ENCODE data around the gene NBEAL1.
"Not testable (repeated sequence)": the region's sequence is repeated elsewhere in the genome, so short reads cannot be mapped to it uniquely, and the experiment has no call there.

The NBEAL1 gene

GRCh38 chr2:203115201-203115700 is 100.6 kb downstream of the NBEAL1 start:
- DNase-seq (ENCODE audit: low spot score) = not testable (repeated sequence)

DNA sequence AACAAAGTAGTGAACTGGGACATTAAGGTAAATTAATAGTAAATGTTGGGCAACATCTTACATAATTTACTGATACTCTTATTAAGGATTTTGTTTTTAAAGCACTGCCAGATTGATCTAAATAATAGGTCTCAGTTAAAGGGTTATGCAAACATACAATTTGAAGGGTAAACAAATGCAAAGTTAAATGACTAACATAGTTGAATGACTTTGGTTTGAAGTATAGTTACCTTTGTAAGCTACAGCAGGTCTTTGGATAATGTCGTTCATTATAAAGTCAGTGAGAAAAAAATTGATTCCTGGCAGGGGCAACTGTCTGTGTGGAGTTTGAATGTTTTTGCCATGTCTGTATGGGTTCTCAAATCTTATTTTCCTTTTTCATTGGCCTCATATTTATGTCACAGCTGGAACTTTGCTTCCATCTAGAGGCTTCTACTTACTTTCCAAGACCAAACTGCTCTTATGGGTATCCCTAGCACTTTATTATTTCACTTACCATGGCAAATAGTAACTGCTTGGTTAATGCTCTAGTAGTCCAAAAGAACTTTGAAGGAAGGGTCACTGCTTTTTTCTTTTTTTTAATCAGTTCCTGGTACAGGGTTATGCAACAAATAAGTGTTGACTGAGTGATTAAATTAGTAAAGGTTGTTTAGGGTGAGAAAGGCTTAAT is 107.8 kb downstream of the NBEAL1 start:
- no peak for DNase-seq (ENCODE audit: low spot score)

- no peak for DNase-seq (ENCODE audit: low spot score)
Measured at GRCh38 chr2:203126996-203127395, 112.3 kb downstream of the NBEAL1 start.

DNA sequence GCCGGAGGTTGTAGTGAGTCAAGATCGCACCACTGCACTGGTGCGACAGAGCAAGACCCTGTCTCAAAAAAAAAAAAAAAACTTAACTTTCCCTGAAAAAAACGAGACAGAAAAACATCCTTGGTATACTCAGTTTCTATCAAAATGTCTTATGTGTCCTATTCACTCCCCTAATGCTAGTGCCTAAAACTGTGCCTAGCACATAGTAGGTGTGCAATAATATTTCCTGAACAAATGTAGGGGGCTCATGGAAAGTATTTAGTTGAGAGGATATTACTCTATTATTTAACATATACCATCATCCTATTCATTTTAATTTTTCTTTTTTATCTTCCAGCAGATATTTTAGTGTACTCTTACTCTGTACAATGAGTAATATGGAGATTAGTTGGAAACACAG is 120.4 kb downstream of the NBEAL1 start:
- no peak for DNase-seq (ENCODE audit: low spot score)

GRCh38 chr2:203143391-203143790 is 128.7 kb downstream of the NBEAL1 start:
- DNase-seq (ENCODE audit: low spot score) = no peak

DNA sequence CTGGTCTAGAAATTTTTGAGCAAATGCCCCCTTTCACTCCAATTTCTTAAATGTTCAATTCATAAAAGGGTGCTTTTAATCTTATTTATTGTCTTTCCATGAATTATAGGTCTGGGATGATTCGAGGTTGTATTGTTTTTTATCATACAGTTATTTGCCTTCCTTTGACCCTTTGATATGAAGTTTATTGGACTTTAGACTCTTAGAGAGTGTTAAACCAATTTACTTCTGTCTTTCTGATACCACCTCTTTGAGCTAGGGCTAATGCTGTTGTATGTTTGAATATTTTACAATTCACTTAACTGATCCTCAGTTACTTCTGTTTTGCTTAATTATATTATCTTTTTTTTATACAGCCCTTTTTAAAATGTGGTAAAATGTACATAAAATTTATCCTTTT is 134.5 kb downstream of the NBEAL1 start:
- no peak for DNase-seq (ENCODE audit: low spot score)

- no peak for DNase-seq (ENCODE audit: low spot score)
Measured at GRCh38 chr2:203155406-203155805, 140.7 kb downstream of the NBEAL1 start.

GRCh38 chr2:203162722-203163121 is 148.0 kb downstream of the NBEAL1 start:
- DNase-seq (ENCODE audit: low spot score) = not testable (repeated sequence)

DNA sequence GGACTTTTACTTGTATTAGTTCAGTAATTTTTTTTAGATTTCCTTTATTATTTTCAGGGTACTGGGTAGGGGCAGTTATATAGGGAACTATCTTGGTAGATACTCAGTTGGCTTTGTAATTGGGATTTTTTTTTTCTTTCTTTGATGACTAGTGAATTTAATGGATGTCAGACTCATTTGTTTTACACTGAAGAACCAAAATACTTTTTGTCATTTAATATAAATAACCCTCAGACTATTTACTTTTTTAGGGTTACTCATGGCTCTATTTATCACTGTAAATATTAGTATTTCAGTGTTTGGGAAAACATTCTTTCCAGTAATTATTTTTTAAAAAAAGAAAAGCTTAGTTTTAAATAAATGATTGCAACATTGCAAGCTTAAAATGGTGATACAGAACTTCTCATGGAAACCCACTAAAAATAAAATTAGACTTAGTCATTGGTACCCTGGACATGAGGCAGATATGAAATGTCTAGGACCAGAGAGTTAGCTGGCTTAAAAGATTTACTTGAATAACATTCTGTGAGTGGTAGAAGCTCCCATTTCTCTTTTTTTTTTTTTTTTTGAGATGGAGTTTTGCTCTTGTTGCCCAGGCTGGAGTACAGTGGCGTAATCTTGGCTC is 149.7 kb downstream of the NBEAL1 start:
- DNase-seq (ENCODE audit: low spot score) = no peak

- DNase-seq (ENCODE audit: low spot score) = no peak
Measured at GRCh38 chr2:203167751-203168150, 153.1 kb downstream of the NBEAL1 start.

DNA sequence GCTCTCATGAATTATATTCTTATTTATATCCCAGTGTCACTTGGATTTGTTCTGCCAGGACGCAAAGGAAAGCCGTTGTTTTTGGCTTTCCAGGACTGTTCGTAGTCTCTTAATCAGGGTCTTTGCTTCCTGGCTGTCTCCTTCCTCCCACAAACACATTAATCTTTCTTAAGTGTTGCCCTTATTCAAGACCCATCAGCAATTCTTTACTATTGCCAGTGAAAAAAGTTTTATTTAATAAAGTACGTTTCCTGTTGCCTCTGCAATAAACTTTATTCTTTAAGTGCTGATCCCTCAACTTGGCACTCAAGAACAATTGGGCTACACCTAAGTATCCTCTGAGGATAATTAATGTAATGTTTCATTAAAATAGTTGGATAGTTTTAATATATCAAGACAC is 155.8 kb downstream of the NBEAL1 start:
- DNase-seq (ENCODE audit: low spot score) = no peak

DNA sequence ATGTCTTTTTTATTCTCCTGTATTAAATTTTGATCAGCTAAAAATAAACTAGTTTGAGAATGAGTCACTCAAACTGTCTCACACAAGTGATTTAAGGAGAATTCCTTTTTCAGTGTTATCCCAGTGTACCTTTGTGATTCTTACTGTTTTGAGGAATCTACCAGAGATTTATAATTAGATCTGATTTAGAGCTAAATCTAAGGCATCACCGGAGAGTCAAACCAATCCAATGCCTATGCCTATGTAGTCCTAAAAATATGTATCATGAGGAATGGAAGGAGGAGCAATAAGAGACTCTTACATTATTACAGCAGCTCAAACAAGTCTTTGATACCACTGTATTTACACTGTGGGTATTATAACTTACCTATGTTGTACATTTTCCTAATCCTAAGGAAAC is 160.7 kb downstream of the NBEAL1 start:
- DNase-seq (ENCODE audit: low spot score) = no peak

GRCh38 chr2:203177361-203177760 is 162.7 kb downstream of the NBEAL1 start:
- DNase-seq (ENCODE audit: low spot score) = no peak

DNA sequence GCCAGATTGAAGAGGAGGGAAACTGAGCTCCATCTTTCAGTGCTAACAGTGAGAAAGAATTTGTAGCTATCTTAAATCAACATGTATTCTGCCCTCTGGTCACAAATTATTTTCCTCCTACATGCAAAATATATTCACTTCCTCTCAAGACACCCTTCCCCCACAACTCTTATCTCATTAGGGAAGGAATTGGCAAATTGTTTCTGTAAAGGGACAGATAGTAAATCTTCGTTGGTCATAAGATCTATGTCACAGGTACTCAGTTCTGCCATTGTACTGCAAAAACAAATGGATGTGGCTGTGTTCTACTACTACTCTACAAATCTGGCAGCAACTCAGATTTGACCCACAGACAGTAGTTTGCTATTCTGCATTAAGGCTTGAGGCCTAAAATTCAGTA is 171.2 kb downstream of the NBEAL1 start:
- DNase-seq (ENCODE audit: low spot score) = no peak

GRCh38 chr2:203190547-203190946 is 175.9 kb downstream of the NBEAL1 start:
- DNase-seq (ENCODE audit: low spot score) = not testable (repeated sequence)

GRCh38 chr2:203191026-203191425 is 176.4 kb downstream of the NBEAL1 start:
- DNase-seq (ENCODE audit: low spot score) = not testable (repeated sequence)

DNA sequence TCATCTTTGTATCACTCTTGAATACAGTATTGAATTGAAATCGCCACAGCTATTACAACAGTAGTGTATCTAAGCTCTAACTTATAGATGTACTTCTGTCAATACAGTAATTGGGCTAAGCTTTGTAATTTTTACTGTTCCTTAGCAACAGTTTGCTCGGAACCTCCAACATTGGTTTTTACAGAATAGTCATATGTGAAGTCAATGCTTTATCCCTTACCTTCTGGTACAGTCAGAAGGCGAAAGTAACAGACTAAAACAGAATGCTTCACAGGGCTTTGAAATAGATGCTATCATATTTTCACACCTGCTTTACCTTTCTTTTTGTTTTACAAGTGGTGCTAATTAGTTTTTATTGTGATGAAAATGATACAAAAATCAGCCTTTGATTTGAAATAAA is 177.3 kb downstream of the NBEAL1 start:
- DNase-seq (ENCODE audit: low spot score) = no peak

- DNase-seq (ENCODE audit: low spot score) = no peak
Measured at GRCh38 chr2:203195331-203196036, 180.8 kb downstream of the NBEAL1 start.

DNA sequence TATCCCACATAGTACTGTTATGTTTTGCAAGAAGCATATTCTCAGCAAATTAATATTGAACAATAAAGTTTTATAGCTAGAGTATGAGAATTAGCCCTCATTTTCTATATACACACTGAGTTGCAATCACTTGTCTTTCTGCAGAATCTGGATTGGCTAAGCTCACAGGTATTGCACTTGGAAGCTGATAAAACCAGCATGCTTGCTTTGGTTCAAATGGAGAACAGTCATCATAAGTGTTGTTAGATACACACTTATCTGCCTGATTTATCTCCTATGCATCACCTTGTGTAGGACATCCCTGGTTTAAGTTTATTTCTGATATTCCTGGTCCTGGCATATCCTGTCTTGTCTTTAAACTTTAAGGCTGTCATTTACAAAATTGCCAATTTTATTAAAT is 186.2 kb downstream of the NBEAL1 start:
- DNase-seq (ENCODE audit: low spot score) = no peak

- DNase-seq (ENCODE audit: low spot score) = no peak
Measured at GRCh38 chr2:203201426-203201825, 186.8 kb downstream of the NBEAL1 start.

- DNase-seq (ENCODE audit: low spot score) = no peak
Measured at GRCh38 chr2:203209538-203209937, 194.9 kb downstream of the NBEAL1 start.

- no peak for DNase-seq (ENCODE audit: low spot score)
Measured at GRCh38 chr2:203225423-203226039, 210.9 kb downstream of the NBEAL1 start.

DNA sequence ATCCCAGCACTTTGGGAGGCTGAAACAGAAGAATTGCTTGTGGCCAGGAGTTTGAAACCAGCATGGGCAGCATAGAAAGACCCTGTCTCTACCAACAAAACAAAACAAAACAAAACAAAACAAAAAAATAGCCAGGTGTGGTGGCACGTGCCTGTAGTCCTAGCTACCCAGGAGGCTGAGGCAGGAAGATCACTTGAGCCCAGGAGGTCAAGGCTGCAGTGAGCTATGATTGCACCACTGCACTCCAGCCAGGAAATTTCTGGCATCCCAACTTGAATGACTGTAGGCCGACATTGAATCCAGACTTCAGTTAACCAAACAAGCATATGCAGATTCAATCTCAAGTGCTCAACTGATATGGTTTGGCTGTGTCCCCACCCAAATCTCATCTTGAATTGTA is 215.0 kb downstream of the NBEAL1 start:
- not testable (repeated sequence) for DNase-seq (ENCODE audit: low spot score)

Measured in Ammon's horn (tissue), 1 donor.